CD14-positive monocyte (primary cell): ENCODE results near the gene CST11. TPM values are rescaled to one million over a fixed set of nuclear protein-coding genes. Genes with fewer than 3 reads are reported as not detected.
A peak's percentile ranks its signal among the peaks of the same experiment; 100 is the strongest.

Experiments
- DNase-seq, 3 donors: peaks; one replicate each; pipeline ENCODE4 v3.0.0-alpha.2; 2011 to 2022
- H2AFZ ChIP-seq: 2 replicates; pipeline ENCODE4 v1.6.0; 2012; ENCODE audit warnings: mild to moderate bottlenecking, low read depth, low read length, inconsistent platforms; ENCODE audit not compliant: insufficient read depth, poor library complexity, severe bottlenecking
- H3K27ac ChIP-seq, 2 donors: 1 replicate in 1 of 2; 2 replicates in 1 of 2; pipeline ENCODE4 v1.5.1; 2012 to 2013; ENCODE audit warnings: low read length in 2 of 2, control low read depth in 1 of 2, inconsistent platforms in 1 of 2, low read depth in 1 of 2, mild to moderate bottlenecking in 1 of 2
- H3K27me3 ChIP-seq, 2 donors: one replicate each; pipeline versions ENCODE4 v1.6.0 to v1.6.1; 2011 to 2013; ENCODE audit warnings: low read length in 2 of 2; ENCODE audit not compliant: control insufficient read depth in 2 of 2, insufficient read depth in 2 of 2
- H3K36me3 ChIP-seq, 2 donors: replicated peaks in 1 of 2; 1 replicate in 1 of 2; 2 replicates in 1 of 2; pipeline versions ENCODE4 v1.5.1 to v1.6.1; 2012 to 2013; ENCODE audit warnings: low read length in 2 of 2, control low read depth in 1 of 2, inconsistent platforms in 1 of 2, mild to moderate bottlenecking in 1 of 2; ENCODE audit not compliant: insufficient read depth in 2 of 2, control insufficient read depth in 1 of 2
- H3K4me1 ChIP-seq, 2 donors: 1 replicate in 1 of 2; 2 replicates in 1 of 2; pipeline versions ENCODE4 v1.5.1 to v1.6.1; 2012 to 2013; ENCODE audit warnings: low read length in 2 of 2, control low read depth in 1 of 2, inconsistent platforms in 1 of 2, mild to moderate bottlenecking in 1 of 2, moderate library complexity in 1 of 2; ENCODE audit not compliant: insufficient read depth in 2 of 2, control insufficient read depth in 1 of 2
- H3K4me2 ChIP-seq: replicated peaks from 2 replicates; pipeline ENCODE3; 2012; ENCODE audit warnings: low read length, moderate library complexity, mild to moderate bottlenecking; ENCODE audit not compliant: poor library complexity, severe bottlenecking; ENCODE audit errors: extremely low read depth
- H3K4me3 ChIP-seq, 3 experiments: fragments of 200-600 bp in 1 of 3; sonication (generic) in 1 of 3; replicated peaks in 1 of 3; 1 replicate in 2 of 3; 2 replicates in 1 of 3; pipeline ENCODE4 v1.5.1; 2011 to 2013; ENCODE audit warnings: low read length in 3 of 3, mild to moderate bottlenecking in 3 of 3, control low read depth in 2 of 3, low read depth in 2 of 3, inconsistent platforms in 1 of 3, moderate library complexity in 1 of 3
- H3K79me2 ChIP-seq: 2 replicates; pipeline ENCODE4 v1.6.0; 2012; ENCODE audit warnings: mild to moderate bottlenecking, control low read depth, inconsistent platforms, low read length, moderate library complexity; ENCODE audit not compliant: insufficient read depth
- H3K9ac ChIP-seq: 2 replicates; pipeline ENCODE4 v1.6.0; 2017; ENCODE audit warnings: low read length, mild to moderate bottlenecking; ENCODE audit not compliant: insufficient read depth, poor library complexity, severe bottlenecking
- H3K9me3 ChIP-seq, 2 donors: replicated peaks in 1 of 2; 1 replicate in 1 of 2; 2 replicates in 1 of 2; pipeline versions ENCODE4 v1.5.1 to v1.6.1; 2012 to 2013; ENCODE audit warnings: low read length in 2 of 2, control low read depth in 1 of 2; ENCODE audit not compliant: control insufficient read depth in 1 of 2, insufficient read depth in 1 of 2
- H4K20me1 ChIP-seq: 2 replicates; pipeline ENCODE4 v1.6.0; 2012; ENCODE audit warnings: mild to moderate bottlenecking, low read length, control low read depth, moderate library complexity; ENCODE audit not compliant: insufficient read depth
- H3K27ac Mint-ChIP-seq, 7 donors: one replicate each; pipeline ENCODE4 v1.8.0; 2020; ENCODE audit warnings: mild to moderate bottlenecking in 7 of 7, mixed read lengths in 7 of 7, moderate library complexity in 6 of 7, inconsistent platforms in 2 of 7
- H3K27me3 Mint-ChIP-seq, 3 donors: one replicate each; pipeline ENCODE4 v1.8.0; 2021 to 2022; ENCODE audit warnings: low read depth in 3 of 3, mild to moderate bottlenecking in 3 of 3, mixed read lengths in 3 of 3, moderate library complexity in 3 of 3, inconsistent platforms in 1 of 3
- H3K36me3 Mint-ChIP-seq, 2 donors: one replicate each; pipeline ENCODE4 v1.8.0; 2020; ENCODE audit warnings: mixed read lengths in 2 of 2, inconsistent platforms in 1 of 2, mild to moderate bottlenecking in 1 of 2
- H3K4me1 Mint-ChIP-seq: one replicate; pipeline ENCODE4 v1.8.0; 2020; ENCODE audit warnings: mild to moderate bottlenecking, mixed read lengths
- H3K4me3 Mint-ChIP-seq, 2 donors: one replicate each; pipeline ENCODE4 v1.8.0; 2020; ENCODE audit warnings: mild to moderate bottlenecking in 2 of 2, mixed read lengths in 2 of 2, moderate library complexity in 1 of 2
- H3K9me3 Mint-ChIP-seq, 7 donors: one replicate each; pipeline ENCODE4 v1.8.0; 2020 to 2022; ENCODE audit warnings: mixed read lengths in 7 of 7, mild to moderate bottlenecking in 6 of 7, moderate library complexity in 6 of 7, inconsistent platforms in 2 of 7
- CTCF ChIP-seq: fragments of 200-600 bp; IDR thresholded peaks from one replicate; pipeline ENCODE4 v1.8.0; 2022; ENCODE audit warnings: antibody characterized with exemption, mild to moderate bottlenecking
- WGBS: methylation state at CpG from one replicate; pipeline ENCODE4 v1.1.5; 2013; ENCODE audit warnings: missing lambda C conversion rate; ENCODE audit not compliant: insufficient coverage; 5-methylcytosine and 5-hydroxymethylcytosine counted together
- intact Hi-C, 2 donors: fragments of 100-400 bp; cut with micrococcal nuclease; formaldehyde crosslinking; loops; one replicate each; pipeline versions ENCODE4 v1.15.0 to v1.15.1; 2023
- polyA plus RNA-seq, 3 donors: library from polyadenylated mRNA; depleted of rRNA in 1 of 3; unstranded in 2 of 3; stranded (reverse) in 1 of 3; fragments of 300-500 nt in 2 of 3; fragments of >200 nt in 1 of 3; fragmentation: Illumina TruSeq in 2 of 3; gene quantifications; 1 replicate in 2 of 3; 2 replicates in 1 of 3; pipeline ENCODE4 v1.2.3, GENCODE V29; 2012 to 2021

The CST11 gene
- polyA plus RNA-seq, 3 donors: not detected

GRCh38 chr20:23459461-23460150 is 6.9 kb upstream of the CST11 start:
- H4K20me1 ChIP-seq: no peaks in the 10 kb centered on the region
- peaks cover 11% of the 10 kb centered on the region for H3K4me1 Mint-ChIP-seq
- no peaks in the 10 kb centered on the region for H3K79me2 ChIP-seq
- H3K9ac ChIP-seq: no peak overlapping the region
- H3K9me3 Mint-ChIP-seq: peaks cover 0 to 4% (median 2%) of the 10 kb centered on the region in 7 donors
- TF ChIP-seq CTCF: no peak
- intact Hi-C loops: no loop called here
- H3K36me3 ChIP-seq: no peaks in the 10 kb centered on the region
- H3K4me3 Mint-ChIP-seq: no peak overlapping the region
- H3K27ac Mint-ChIP-seq: peak overlapping the region in 2 of 7 donors; percentile 3 to 7
- no peak overlapping the region for H3K27ac ChIP-seq
- no peak overlapping the region for H3K4me3 ChIP-seq
- H3K4me2 ChIP-seq: no peak overlapping the region
- no peaks in the 10 kb centered on the region for H3K4me1 ChIP-seq
- no peaks in the 10 kb centered on the region for H3K27me3 ChIP-seq
- no peaks in the 10 kb centered on the region for H3K36me3 Mint-ChIP-seq
- H3K9me3 ChIP-seq: peaks cover 0 to under 1% of the 10 kb centered on the region in 2 donors
- H2AFZ ChIP-seq: no peak overlapping the region
- no peak for DNase-seq
- WGBS: 50% methylated on average over 2 of the region's 3 CpGs
- peaks cover 2 to 6% (median 4%) of the 10 kb centered on the region in 3 donors for H3K27me3 Mint-ChIP-seq

GRCh38 chr20:23456873-23457272 is 4.2 kb upstream of the CST11 start:
- Histone ChIP-seq H2AFZ (no peak overlapping the region), H3K4me3 (no peak overlapping the region), H4K20me1 (no peaks in the 10 kb centered on the region), H3K9ac (no peak overlapping the region), H3K27me3 (no peaks in the 10 kb centered on the region), H3K79me2 (no peaks in the 10 kb centered on the region), H3K27ac (no peak overlapping the region), H3K4me1 (no peaks in the 10 kb centered on the region), H3K4me2 (no peak overlapping the region), H3K9me3 (no peaks in the 10 kb centered on the region), H3K36me3 (no peaks in the 10 kb centered on the region)
- 35% methylated on average over 2 of the region's 7 CpGs for WGBS
- H3K27me3 Mint-ChIP-seq: peaks cover 2 to 6% (median 2%) of the 10 kb centered on the region in 3 donors
- intact Hi-C loops: no loop called here
- peaks cover 11% of the 10 kb centered on the region for H3K4me1 Mint-ChIP-seq
- no peak overlapping the region for H3K4me3 Mint-ChIP-seq
- H3K27ac Mint-ChIP-seq: no peak overlapping the region
- no peaks in the 10 kb centered on the region for H3K36me3 Mint-ChIP-seq
- TF ChIP-seq CTCF: no peak
- H3K9me3 Mint-ChIP-seq: peaks cover 0 to 4% (median 0%) of the 10 kb centered on the region in 7 donors
- no peak for DNase-seq
